Lower lobe of right lung (tissue), 2 donors: ENCODE measurements around the gene BYSL. TPM values are rescaled to one million over a fixed set of nuclear protein-coding genes. Genes with fewer than 3 reads are reported as not detected.

Experiments
- ATAC-seq, 2 donors: fragments of 200-7000 bp; cut with Tn5 transposase; one replicate each; pipeline ENCODE4 v1.9.1; 2020 to 2022; ENCODE audit warnings: mild to moderate bottlenecking in 2 of 2, moderate library complexity in 2 of 2
- DNase-seq: peaks from one replicate; pipeline ENCODE4 v3.0.0-alpha.2; 2020
- H3K27ac ChIP-seq: fragments of 200-600 bp; one replicate; pipeline ENCODE4 v1.8.0; 2022
- H3K27me3 ChIP-seq: fragments of 200-600 bp; one replicate; pipeline ENCODE4 v1.8.0; 2022; ENCODE audit warnings: low read depth
- H3K36me3 ChIP-seq: fragments of 200-600 bp; one replicate; pipeline ENCODE4 v1.8.0; 2022; ENCODE audit warnings: mild to moderate bottlenecking
- H3K4me1 ChIP-seq: fragments of 200-600 bp; one replicate; pipeline ENCODE4 v1.8.0; 2022
- H3K4me3 ChIP-seq: fragments of 200-600 bp; one replicate; pipeline ENCODE4 v1.8.0; 2022; ENCODE audit warnings: mild to moderate bottlenecking
- H3K9me3 ChIP-seq: fragments of 200-600 bp; one replicate; pipeline ENCODE4 v1.8.0; 2022
- intact Hi-C: fragments of 100-400 bp; cut with DNase I; formaldehyde crosslinking; loops from one replicate; pipeline ENCODE4 v1.11.0; 2022
- total RNA-seq: library from RNA; stranded (reverse); fragmentation: NEBNext Ultra II Directional; extraction: Animal tissue kit (Norgen Biotek cat#: 25700); gene quantifications from one replicate; pipeline ENCODE4 v1.2.1, GENCODE V29; 2021
- TF ChIP-seq, protein P1 (sequence below): fragments of 200-600 bp; IDR thresholded peaks from one replicate; pipeline ENCODE4 v1.8.0; 2022; ENCODE audit warnings: antibody characterized with exemption, mild to moderate bottlenecking
- donor health status: DM: no; HTN: yes; CAD: no; lungs with severe emphysema.

BYSL gene
- total RNA-seq, 1 donor from 2014 or later: 8.9 TPM

DNA sequence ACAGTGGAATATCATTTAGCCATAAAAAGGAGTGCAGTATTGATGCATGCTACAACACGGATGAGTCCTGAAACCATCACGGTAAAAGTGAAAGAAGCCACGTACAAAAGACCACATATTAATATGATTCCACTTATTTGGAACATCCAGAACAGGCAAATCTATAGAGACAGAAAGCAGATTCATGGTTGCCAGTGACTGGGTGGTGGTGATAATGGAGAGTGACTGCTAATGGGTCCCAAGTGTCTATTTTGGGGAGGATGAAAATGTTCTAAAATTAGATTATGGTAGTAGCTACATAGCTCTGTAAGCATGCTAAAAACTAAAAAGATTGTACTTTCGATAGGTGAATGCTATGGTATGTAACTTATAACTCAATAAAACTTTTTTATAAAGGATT lies 38.7 kb downstream of the BYSL start:
- no peaks in the 10 kb centered on the region for H3K36me3 ChIP-seq
- ATAC-seq: no peak
- intact Hi-C loops: no loop called here
- no peaks in the 10 kb centered on the region for H3K9me3 ChIP-seq
- no peak for DNase-seq
- no peaks in the 10 kb centered on the region for H3K27me3 ChIP-seq
- H3K27ac ChIP-seq: no peak overlapping the region
- peaks cover 11% of the 10 kb centered on the region for H3K4me1 ChIP-seq
- no peak overlapping the region for H3K4me3 ChIP-seq
- TF ChIP-seq, protein P1, sequence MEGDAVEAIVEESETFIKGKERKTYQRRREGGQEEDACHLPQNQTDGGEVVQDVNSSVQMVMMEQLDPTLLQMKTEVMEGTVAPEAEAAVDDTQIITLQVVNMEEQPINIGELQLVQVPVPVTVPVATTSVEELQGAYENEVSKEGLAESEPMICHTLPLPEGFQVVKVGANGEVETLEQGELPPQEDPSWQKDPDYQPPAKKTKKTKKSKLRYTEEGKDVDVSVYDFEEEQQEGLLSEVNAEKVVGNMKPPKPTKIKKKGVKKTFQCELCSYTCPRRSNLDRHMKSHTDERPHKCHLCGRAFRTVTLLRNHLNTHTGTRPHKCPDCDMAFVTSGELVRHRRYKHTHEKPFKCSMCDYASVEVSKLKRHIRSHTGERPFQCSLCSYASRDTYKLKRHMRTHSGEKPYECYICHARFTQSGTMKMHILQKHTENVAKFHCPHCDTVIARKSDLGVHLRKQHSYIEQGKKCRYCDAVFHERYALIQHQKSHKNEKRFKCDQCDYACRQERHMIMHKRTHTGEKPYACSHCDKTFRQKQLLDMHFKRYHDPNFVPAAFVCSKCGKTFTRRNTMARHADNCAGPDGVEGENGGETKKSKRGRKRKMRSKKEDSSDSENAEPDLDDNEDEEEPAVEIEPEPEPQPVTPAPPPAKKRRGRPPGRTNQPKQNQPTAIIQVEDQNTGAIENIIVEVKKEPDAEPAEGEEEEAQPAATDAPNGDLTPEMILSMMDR: no peak

DNA sequence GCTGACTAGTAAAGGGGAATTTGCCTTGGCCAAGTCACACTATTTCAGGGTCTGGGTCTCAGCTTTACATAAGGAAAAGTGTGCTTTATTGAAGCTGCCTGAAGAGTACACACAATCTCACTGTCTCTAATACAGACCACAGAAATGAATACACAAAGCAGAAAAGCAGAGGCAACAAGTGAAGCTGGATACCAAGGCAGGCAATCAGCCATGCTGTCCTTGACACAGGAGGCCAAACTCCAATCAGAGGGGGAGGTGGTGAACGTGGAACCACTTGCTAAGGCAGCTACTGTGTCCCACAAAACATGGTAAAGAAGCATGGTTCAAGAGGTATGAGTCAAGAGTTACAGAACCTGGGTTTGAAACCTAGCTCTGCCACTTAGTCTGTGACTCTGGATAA lies 42.1 kb downstream of the BYSL start:
- Histone ChIP-seq H3K4me1 (peaks cover 37% of the 10 kb centered on the region), H3K36me3 (no peaks in the 10 kb centered on the region), H3K4me3 (no peak overlapping the region), H3K27ac (no peak overlapping the region), H3K27me3 (no peaks in the 10 kb centered on the region), H3K9me3 (no peaks in the 10 kb centered on the region)
- ATAC-seq: no peak
- intact Hi-C loops: no loop called here
- no peak for DNase-seq
- TF ChIP-seq, protein P1: no peak

DNA sequence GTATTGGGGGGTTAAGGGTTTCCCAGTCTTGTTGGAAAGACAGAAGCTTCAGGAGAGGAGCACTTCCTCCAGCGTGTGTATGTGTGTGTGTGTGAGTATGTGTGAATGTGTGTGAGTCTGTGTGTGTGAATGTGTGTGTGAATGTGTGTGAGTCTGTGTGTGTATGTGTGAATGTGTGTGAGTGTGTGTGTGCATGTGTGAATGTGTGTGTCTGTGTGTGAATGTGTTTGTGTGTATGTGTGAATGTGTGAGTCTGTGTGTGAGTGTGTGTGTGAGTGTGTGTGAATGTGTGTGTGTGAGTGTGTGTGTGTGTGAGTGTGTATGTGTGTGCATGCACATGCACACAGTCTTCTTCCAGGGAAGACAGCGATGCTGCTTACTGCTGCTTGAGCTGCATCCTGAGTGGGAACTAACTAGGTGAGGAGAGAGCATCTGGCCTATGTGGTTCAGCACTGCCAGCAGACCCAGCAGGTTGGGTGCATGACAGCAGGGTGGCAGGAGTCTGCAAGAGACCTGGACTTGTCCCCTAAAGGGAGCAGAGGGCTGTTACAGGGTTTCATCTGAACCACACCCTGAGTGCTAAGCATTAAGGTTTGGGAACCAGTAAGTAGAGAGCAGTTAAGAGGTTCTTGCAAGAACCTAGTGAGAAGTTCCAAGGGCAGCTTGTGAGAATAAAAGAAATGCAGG lies 43.0 kb downstream of the BYSL start:
- Histone ChIP-seq H3K36me3 (no peaks in the 10 kb centered on the region), H3K27ac (no peak overlapping the region), H3K4me3 (no peak overlapping the region), H3K9me3 (no peaks in the 10 kb centered on the region), H3K27me3 (no peaks in the 10 kb centered on the region), H3K4me1 (peaks cover 37% of the 10 kb centered on the region)
- no peak for ATAC-seq
- intact Hi-C loops: no loop called here
- TF ChIP-seq, protein P1: no peak
- no peak for DNase-seq

DNA sequence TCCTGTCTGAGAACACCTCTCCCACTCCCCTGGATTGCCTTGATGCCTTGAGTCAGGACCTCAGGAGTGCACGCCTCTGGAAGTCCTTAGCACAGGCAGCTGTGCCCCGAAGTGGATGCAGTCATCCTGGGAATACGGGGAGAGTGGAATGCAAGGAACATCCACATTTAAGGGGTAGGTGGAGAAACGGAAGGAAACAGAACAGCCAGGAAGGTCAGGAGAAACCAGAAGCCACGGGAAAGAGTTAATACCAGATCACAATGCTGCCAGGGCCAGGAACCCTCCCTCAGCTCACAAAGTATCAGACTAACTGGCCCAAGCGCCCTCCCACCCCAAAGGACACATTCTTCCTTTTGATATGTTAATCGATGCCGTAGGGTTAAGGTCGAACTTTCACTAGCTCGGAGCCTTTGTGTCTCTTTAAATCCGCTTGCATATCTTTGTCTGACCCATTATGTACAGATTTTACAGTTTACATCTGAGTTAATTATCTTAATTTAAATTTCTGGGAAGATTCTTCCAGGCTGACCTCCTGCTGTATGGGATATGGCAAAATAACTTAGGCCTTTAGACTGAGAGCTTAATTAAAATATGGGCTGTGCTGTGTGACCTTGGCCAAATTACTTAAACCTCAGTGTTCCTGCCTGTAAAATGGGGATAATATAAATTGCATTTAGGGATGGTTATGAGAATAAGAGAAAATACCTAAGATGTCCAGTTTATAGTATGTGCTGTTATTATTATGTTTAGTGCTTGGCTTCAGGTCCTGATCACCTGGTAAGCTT lies 44.3 kb downstream of the BYSL start:
- H3K4me1 ChIP-seq: peaks cover 49% of the 10 kb centered on the region
- no peak for DNase-seq

DNA sequence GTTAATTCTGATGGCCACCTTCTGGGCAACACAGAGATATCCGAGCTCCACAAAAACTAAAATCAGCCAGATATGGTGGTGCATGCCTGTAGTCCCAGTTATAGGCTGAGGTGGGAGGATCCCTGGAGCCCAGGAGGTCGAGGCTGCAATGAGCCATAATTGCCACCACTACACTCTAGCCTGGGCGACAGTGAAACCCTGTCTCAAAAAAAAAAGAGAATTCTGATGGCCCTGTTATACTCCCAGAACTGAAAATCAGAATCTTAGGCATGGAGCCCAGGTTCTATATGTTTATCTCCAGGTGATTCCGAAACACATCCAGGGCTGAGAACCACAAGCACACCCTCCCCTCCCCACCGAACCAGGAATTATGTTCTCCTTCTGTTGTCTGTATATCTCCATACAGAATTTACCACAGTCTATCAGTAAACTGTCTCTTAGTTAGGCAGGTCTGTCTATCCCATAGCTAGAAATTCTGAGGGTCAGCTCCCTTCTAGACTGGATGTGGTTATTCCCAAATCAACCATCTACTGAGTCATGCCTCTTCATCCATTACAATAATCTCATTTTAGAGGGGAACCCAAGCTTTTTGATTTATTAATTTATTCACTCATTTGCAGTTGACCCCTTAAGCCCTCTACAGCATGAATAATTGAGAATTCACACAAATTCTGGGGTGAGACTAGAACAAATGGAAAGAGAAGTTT lies 45.1 kb downstream of the BYSL start:
- peaks cover 56% of the 10 kb centered on the region for H3K4me1 ChIP-seq
- TF ChIP-seq, protein P1: no peak
- intact Hi-C loops: no loop called here
- no peaks in the 10 kb centered on the region for H3K9me3 ChIP-seq
- no peaks in the 10 kb centered on the region for H3K27me3 ChIP-seq
- ATAC-seq (no peak), DNase-seq (no peak)
- no peak overlapping the region for H3K27ac ChIP-seq
- no peaks in the 10 kb centered on the region for H3K36me3 ChIP-seq
- H3K4me3 ChIP-seq: no peak overlapping the region

More for the DNA sequence above, 44.3 kb downstream of the BYSL start:
- no peaks in the 10 kb centered on the region for H3K36me3 ChIP-seq
- H3K9me3 ChIP-seq: no peaks in the 10 kb centered on the region
- H3K27me3 ChIP-seq: no peaks in the 10 kb centered on the region
- intact Hi-C loops: no loop called here
- H3K27ac ChIP-seq: no peak overlapping the region
- TF ChIP-seq, protein P1: no peak
- H3K4me3 ChIP-seq: no peak overlapping the region
- ATAC-seq: no peak
